ENCODE results near the gene RHBDL2.
"Not testable (repeated sequence)": the region's sequence is repeated elsewhere in the genome, so short reads cannot be mapped to it uniquely, and the experiment has no call there.

The RHBDL2 gene

GRCh38 chr1:38873027-38873969 is 68.3 kb downstream of the RHBDL2 start, which contains the start of gene MYCBP:
MYCBP (minus strand) TSS chr1:38873348; CDS start chr1:38873305, 43 bp downstream.
- peak; percentile 100 for DNase-seq

- no peak for DNase-seq
Measured at GRCh38 chr1:38872401-38873026, 69.1 kb downstream of the RHBDL2 start.

- no peak for DNase-seq
Measured at GRCh38 chr1:38870996-38871395, 70.6 kb downstream of the RHBDL2 start.

- DNase-seq = no peak
Measured at GRCh38 chr1:38867208-38867607, 74.4 kb downstream of the RHBDL2 start.

- no peak for DNase-seq
Measured at GRCh38 chr1:38865112-38865715, 76.4 kb downstream of the RHBDL2 start.

GRCh38 chr1:38860454-38860795 is 81.2 kb downstream of the RHBDL2 start:
- DNase-seq = peak; percentile 94

- peak; percentile 100 for DNase-seq
Measured at GRCh38 chr1:38859561-38860453, 81.8 kb downstream of the RHBDL2 start, which contains the start of gene RRAGC. RRAGC (minus strand) TSS chr1:38859772; CDS start chr1:38859646, 126 bp downstream.

GRCh38 chr1:38858833-38859560 is 82.6 kb downstream of the RHBDL2 start:
- peak; percentile 95 for DNase-seq

GRCh38 chr1:38852780-38853179 is 88.8 kb downstream of the RHBDL2 start:
- DNase-seq = no peak

- DNase-seq = no peak
Measured at GRCh38 chr1:38848071-38848470, 93.6 kb downstream of the RHBDL2 start.

- no peak for DNase-seq
Measured at GRCh38 chr1:38846210-38846609, 95.4 kb downstream of the RHBDL2 start.

GRCh38 chr1:38845088-38845487 is 96.5 kb downstream of the RHBDL2 start:
- not testable (repeated sequence) for DNase-seq

GRCh38 chr1:38840281-38840680 is 101.3 kb downstream of the RHBDL2 start:
- DNase-seq = no peak

- no peak for DNase-seq
Measured at GRCh38 chr1:38839363-38839762, 102.3 kb downstream of the RHBDL2 start.

GRCh38 chr1:38836316-38836715 is 105.3 kb downstream of the RHBDL2 start:
- not testable (repeated sequence) for DNase-seq

Data from NCI-H2029 treated with DMSO at 0.1 percent for 48 hours (cell line).